HCT116 (cell line): ENCODE results near the gene FAM135A. TPM values are rescaled to one million over a fixed set of nuclear protein-coding genes. Genes with fewer than 3 reads are reported as not detected.

Source experiments
- ATAC-seq: fragments of 200-7000 bp; cut with Tn5 transposase; 2 replicates; pipeline ENCODE4 v1.9.1; 2020; ENCODE audit warnings: mild to moderate bottlenecking, moderate library complexity
- BruUV-seq: library from RNA; stranded (reverse); fragments of 400-500 nt; replicated peaks from 2 replicates; lab custom pipeline; 2021; lab: Mats Ljungman, UMichigan
- CTCF ChIA-PET: fragments of 300-600 bp; sonication (Branson Sonifier 250); formaldehyde crosslinking; loops from one replicate; lab custom pipeline; 2021; ENCODE audit warnings: antibody characterized with exemption; lab: Charles Lee
- POLR2A ChIA-PET: fragments of 300-600, 350-600 bp; sonication (Branson Sonifier 250); formaldehyde crosslinking; loops from one replicate; lab custom pipeline; 2021; ENCODE audit warnings: antibody characterized with exemption; lab: Charles Lee
- RAD21 ChIA-PET, 2 experiments: fragments of 300-600 bp; sonication (Branson Sonifier 250); formaldehyde crosslinking; loops; one replicate each; lab custom pipeline; 2023; ENCODE audit warnings: low total read pairs in 2 of 2; ENCODE audit not compliant: uncharacterized antibody in 2 of 2, unreplicated experiment in 2 of 2, low non-redundant PET in 1 of 2; lab: Charles Lee
- DNase-seq: peaks from one replicate; pipeline ENCODE4 v3.0.0-alpha.2; 2010; ENCODE audit warnings: low read depth, low spot score
- H2AFZ ChIP-seq: fragments of 200-600 bp; shearing (Covaris generic), sonication (generic); 2 replicates; pipeline ENCODE4 v1.6.1; 2017; ENCODE audit warnings: low read depth, mixed run types, mixed read lengths, antibody characterized with exemption, low read length; ENCODE audit not compliant: poor library complexity, severe bottlenecking
- H3K27ac ChIP-seq: 2 replicates; pipeline ENCODE4 v1.5.1; 2012; ENCODE audit warnings: low read depth, low read length
- H3K27me3 ChIP-seq: fragments of 200-600 bp; sonication (generic); 2 replicates; pipeline ENCODE4 v1.6.1; 2016; ENCODE audit warnings: mixed run types, low read length, mixed read lengths; ENCODE audit not compliant: insufficient read depth
- H3K36me3 ChIP-seq, 2 experiments: fragments of 200-500 bp in 1 of 2; fragments of 200-600 bp in 1 of 2; sonication (Bioruptor generic) in 1 of 2; sonication (generic) in 1 of 2; 2 replicates each; pipeline versions ENCODE4 v1.5.1 to v1.6.1; 2014 to 2016; ENCODE audit warnings: low read length in 2 of 2, inconsistent platforms in 1 of 2, mixed read lengths in 1 of 2, mixed run types in 1 of 2; ENCODE audit not compliant: insufficient read depth in 2 of 2, control insufficient read depth in 1 of 2
- H3K4me1 ChIP-seq, 2 experiments: fragments of 200-600 bp in 1 of 2; sonication (generic) in 1 of 2; 2 replicates each; pipeline versions ENCODE4 v1.5.1 to v1.6.1; 2012 to 2017; ENCODE audit warnings: low read length in 2 of 2, inconsistent platforms in 1 of 2, mild to moderate bottlenecking in 1 of 2, mixed read lengths in 1 of 2, mixed run types in 1 of 2, moderate library complexity in 1 of 2; ENCODE audit not compliant: insufficient read depth in 2 of 2, control insufficient read depth in 1 of 2
- H3K4me2 ChIP-seq: fragments of 200-600 bp; sonication (generic); 2 replicates; pipeline ENCODE4 v1.6.1; 2017; ENCODE audit warnings: mixed run types, low read length, mixed read lengths
- H3K4me3 ChIP-seq, 2 experiments: fragments of 200-600 bp in 1 of 2; sonication (generic) in 1 of 2; replicated peaks in 1 of 2; 2 replicates each; pipeline ENCODE4 v1.5.1; 2011 to 2016; ENCODE audit warnings: low read length in 2 of 2, control low read depth in 1 of 2, low read depth in 1 of 2, mild to moderate bottlenecking in 1 of 2, mixed read lengths in 1 of 2, mixed run types in 1 of 2
- H3K79me2 ChIP-seq: fragments of 200-600 bp; sonication (generic); 2 replicates; pipeline ENCODE4 v1.6.1; 2017; ENCODE audit warnings: mild to moderate bottlenecking, mixed run types, low read length, moderate library complexity, mixed read lengths; ENCODE audit not compliant: insufficient read depth
- H3K9ac ChIP-seq: fragments of 200-600 bp; sonication (generic); 2 replicates; pipeline ENCODE4 v1.6.1; 2016; ENCODE audit warnings: low read length, mixed read lengths
- H3K9me2 ChIP-seq: fragments of 200-600 bp; sonication (generic), shearing (Covaris generic); 2 replicates; pipeline ENCODE4 v1.6.1; 2017; ENCODE audit warnings: mixed run types, mild to moderate bottlenecking, moderate library complexity; ENCODE audit not compliant: insufficient read depth
- H3K9me3 ChIP-seq, 2 experiments: fragments of 200-500 bp in 1 of 2; fragments of 200-600 bp in 1 of 2; sonication (Bioruptor generic) in 1 of 2; sonication (generic) in 1 of 2; 2 replicates each; pipeline ENCODE4 v1.6.1; 2014 to 2017; ENCODE audit warnings: low read length in 2 of 2, mixed read lengths in 2 of 2, inconsistent platforms in 1 of 2, low read depth in 1 of 2, mild to moderate bottlenecking in 1 of 2, mixed run types in 1 of 2, moderate library complexity in 1 of 2; ENCODE audit not compliant: control insufficient read depth in 1 of 2, insufficient read depth in 1 of 2
- H4K20me1 ChIP-seq: fragments of 200-600 bp; sonication (generic), shearing (Covaris generic); 2 replicates; pipeline ENCODE4 v1.6.1; 2017; ENCODE audit warnings: mixed run types, mild to moderate bottlenecking, moderate library complexity; ENCODE audit not compliant: insufficient read depth
- CBX3 ChIP-seq: IDR thresholded peaks from 2 replicates; pipeline ENCODE4 v1.6.1; 2012; ENCODE audit warnings: low read depth
- ELF1 ChIP-seq: IDR thresholded peaks from 2 replicates; pipeline ENCODE4 v1.6.1; 2012; ENCODE audit warnings: low read depth, borderline replicate concordance
- EZH2 ChIP-seq: fragments of 200-600 bp; sonication (generic); IDR thresholded peaks from 2 replicates; pipeline ENCODE4 v1.6.1; 2017; ENCODE audit warnings: antibody characterized with exemption, mixed run types
- RAD21 ChIP-seq: IDR thresholded peaks from 2 replicates; pipeline ENCODE4 v1.6.1; 2012; ENCODE audit warnings: low read depth, mild to moderate bottlenecking
- TCF7L2 ChIP-seq: IDR thresholded peaks from 2 replicates; pipeline ENCODE4 v1.7.0; 2011; ENCODE audit warnings: borderline replicate concordance, inconsistent platforms; ENCODE audit not compliant: insufficient read depth, insufficient read length; ENCODE audit errors: extremely low read depth
- intact Hi-C: fragments of 100-400 bp; cut with micrococcal nuclease; formaldehyde crosslinking; loops from 2 replicates; pipeline ENCODE4 v1.10.0; 2022
- total RNA-seq: library from RNA; stranded (reverse); gene quantifications from one replicate; pipeline ENCODE4 v1.2.1, GENCODE V29; 2021; ENCODE audit not compliant: unreplicated experiment
- TF ChIP-seq, protein P1 (sequence below), 3 experiments: fragments of 200-600 bp in 1 of 3; sonication (generic) in 1 of 3; IDR thresholded peaks in 2 of 3; conservative IDR thresholded peaks in 1 of 3; 2 replicates each; pipeline ENCODE4 v1.5.1; 2012 to 2017; ENCODE audit warnings: low read depth in 2 of 3, low read length in 2 of 3, antibody characterized with exemption in 1 of 3, borderline replicate concordance in 1 of 3, control low read depth in 1 of 3, mild to moderate bottlenecking in 1 of 3, mixed read lengths in 1 of 3, mixed run types in 1 of 3, moderate library complexity in 1 of 3; ENCODE audit not compliant: insufficient read depth in 1 of 3

FAM135A gene
- total RNA-seq, 1 experiment from 2014 or later = 20.8 TPM

DNA sequence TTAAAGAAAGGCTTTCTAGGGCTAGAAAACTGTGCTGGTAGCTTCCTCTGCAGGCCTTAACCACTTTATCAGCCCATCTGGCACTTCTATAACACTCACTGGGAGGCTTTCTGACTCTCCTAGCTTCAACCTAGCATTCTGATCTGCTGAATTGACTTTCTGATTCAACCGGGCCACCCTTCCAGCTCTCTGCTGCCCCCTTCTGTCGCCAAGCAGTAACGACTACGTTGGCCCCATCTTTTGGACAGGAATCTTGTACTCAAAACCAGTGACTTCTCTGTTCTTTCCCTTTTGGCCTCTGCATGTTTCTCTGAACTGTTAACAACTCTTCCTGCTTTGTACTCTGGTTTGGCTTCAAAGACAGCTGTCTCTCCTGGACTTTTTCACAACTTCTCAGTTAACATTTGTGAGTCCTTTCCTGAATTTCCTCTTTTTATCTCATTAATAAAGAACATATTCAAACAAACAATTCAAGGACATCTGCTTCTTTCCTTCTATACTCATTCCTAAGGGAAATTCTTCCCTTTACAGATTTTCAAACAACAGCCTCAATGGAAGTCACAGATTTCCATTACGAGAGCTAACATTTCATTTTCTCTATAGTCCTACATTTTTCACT, 43.9 kb upstream of the FAM135A start:
- peaks cover 53% of the 10 kb centered on the region for H3K27me3 ChIP-seq
- ATAC-seq (peak; percentile 92), DNase-seq (peak; percentile 54)
- no peak overlapping the region for H2AFZ ChIP-seq
- H3K9me2 ChIP-seq = no peaks in the 10 kb centered on the region
- H3K9me3 ChIP-seq = no peaks in the 10 kb centered on the region
- no TSS peak for BruUV-seq
- TF ChIP-seq RAD21 (peak; percentile 75), EZH2 (no peak), ELF1 (no peak), CBX3 (no peak), TCF7L2 (no peak)
- TF ChIP-seq, protein P1, sequence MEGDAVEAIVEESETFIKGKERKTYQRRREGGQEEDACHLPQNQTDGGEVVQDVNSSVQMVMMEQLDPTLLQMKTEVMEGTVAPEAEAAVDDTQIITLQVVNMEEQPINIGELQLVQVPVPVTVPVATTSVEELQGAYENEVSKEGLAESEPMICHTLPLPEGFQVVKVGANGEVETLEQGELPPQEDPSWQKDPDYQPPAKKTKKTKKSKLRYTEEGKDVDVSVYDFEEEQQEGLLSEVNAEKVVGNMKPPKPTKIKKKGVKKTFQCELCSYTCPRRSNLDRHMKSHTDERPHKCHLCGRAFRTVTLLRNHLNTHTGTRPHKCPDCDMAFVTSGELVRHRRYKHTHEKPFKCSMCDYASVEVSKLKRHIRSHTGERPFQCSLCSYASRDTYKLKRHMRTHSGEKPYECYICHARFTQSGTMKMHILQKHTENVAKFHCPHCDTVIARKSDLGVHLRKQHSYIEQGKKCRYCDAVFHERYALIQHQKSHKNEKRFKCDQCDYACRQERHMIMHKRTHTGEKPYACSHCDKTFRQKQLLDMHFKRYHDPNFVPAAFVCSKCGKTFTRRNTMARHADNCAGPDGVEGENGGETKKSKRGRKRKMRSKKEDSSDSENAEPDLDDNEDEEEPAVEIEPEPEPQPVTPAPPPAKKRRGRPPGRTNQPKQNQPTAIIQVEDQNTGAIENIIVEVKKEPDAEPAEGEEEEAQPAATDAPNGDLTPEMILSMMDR (IDR thresholded peaks at IDR 0.05 in 2 of 3, conservative IDR thresholded peaks at IDR 0.05 in 1 of 3; ENCODE audit: borderline replicate concordance in 1 of 3, insufficient read depth in 1 of 3, low read depth in 2 of 3, low read length in 2 of 3) = peak; percentile 77 to 93 (median 90); a peak in 5 of 6 replicates
- H3K4me2 ChIP-seq = no peak overlapping the region
- H3K4me1 ChIP-seq = peaks cover 0 to 2% of the 10 kb centered on the region in 2 experiments; a peak in 2 of 4 replicates
- no peaks in the 10 kb centered on the region for H4K20me1 ChIP-seq
- ChIA-PET CTCF (interaction anchor here (0.7 to 6.3 kb wide), 16 partner anchors 10 to 586 kb away, joined by 3 to 72 read pairs (median 4); partner anchors contain the start of gene FAM135A), RAD21 (interaction anchor here (0.7 to 1.1 kb wide), 3 partner anchors 44 to 60 kb away, joined by 3 to 5 read pairs (median 4); partner anchors contain the start of gene FAM135A (in 1 of the 2)), POLR2A (no interaction called here)
- H3K79me2 ChIP-seq = no peaks in the 10 kb centered on the region
- no peak overlapping the region for H3K9ac ChIP-seq
- H3K4me3 ChIP-seq = no peak overlapping the region
- no peak overlapping the region for H3K27ac ChIP-seq
- intact Hi-C loops = loop anchor here (1.0 kb wide), 2 partner anchors 59 to 148 kb away; no protein-coding TSS in a partner anchor
- H3K36me3 ChIP-seq = no peaks in the 10 kb centered on the region
